Ishikawa (cell line): ENCODE data around the gene MAP3K10.

ENCODE experiments used
- CREB1 ChIP-seq: IDR thresholded peaks from 2 replicates; pipeline ENCODE4 v1.6.1; 2012; ENCODE audit warnings: low read depth
- FOXM1 ChIP-seq: IDR thresholded peaks from 2 replicates; pipeline ENCODE4 v1.6.1; 2012; ENCODE audit warnings: low read depth, borderline replicate concordance
- MAX ChIP-seq: IDR thresholded peaks from 2 replicates; pipeline ENCODE4 v1.6.1; 2012
- NFIC ChIP-seq: IDR thresholded peaks from 2 replicates; pipeline ENCODE4 v1.6.1; 2012
- TCF12 ChIP-seq: IDR thresholded peaks from 2 replicates; pipeline ENCODE4 v1.6.1; 2012; ENCODE audit warnings: low read depth
- TEAD4 ChIP-seq: IDR thresholded peaks from 2 replicates; pipeline ENCODE4 v1.6.1; 2012
- YY1 ChIP-seq: IDR thresholded peaks from 2 replicates; pipeline ENCODE4 v1.6.1; 2012; ENCODE audit warnings: low read depth
- TF ChIP-seq, protein P1 (sequence below): IDR thresholded peaks from 2 replicates; pipeline ENCODE4 v1.6.1; 2012; ENCODE audit warnings: low read depth, mild to moderate bottlenecking

- TF ChIP-seq TEAD4: no peak
- TF ChIP-seq CREB1: no peak
- no peak; the same call in 1 of the 2 replicates for TF ChIP-seq TCF12
- TF ChIP-seq, protein P1, sequence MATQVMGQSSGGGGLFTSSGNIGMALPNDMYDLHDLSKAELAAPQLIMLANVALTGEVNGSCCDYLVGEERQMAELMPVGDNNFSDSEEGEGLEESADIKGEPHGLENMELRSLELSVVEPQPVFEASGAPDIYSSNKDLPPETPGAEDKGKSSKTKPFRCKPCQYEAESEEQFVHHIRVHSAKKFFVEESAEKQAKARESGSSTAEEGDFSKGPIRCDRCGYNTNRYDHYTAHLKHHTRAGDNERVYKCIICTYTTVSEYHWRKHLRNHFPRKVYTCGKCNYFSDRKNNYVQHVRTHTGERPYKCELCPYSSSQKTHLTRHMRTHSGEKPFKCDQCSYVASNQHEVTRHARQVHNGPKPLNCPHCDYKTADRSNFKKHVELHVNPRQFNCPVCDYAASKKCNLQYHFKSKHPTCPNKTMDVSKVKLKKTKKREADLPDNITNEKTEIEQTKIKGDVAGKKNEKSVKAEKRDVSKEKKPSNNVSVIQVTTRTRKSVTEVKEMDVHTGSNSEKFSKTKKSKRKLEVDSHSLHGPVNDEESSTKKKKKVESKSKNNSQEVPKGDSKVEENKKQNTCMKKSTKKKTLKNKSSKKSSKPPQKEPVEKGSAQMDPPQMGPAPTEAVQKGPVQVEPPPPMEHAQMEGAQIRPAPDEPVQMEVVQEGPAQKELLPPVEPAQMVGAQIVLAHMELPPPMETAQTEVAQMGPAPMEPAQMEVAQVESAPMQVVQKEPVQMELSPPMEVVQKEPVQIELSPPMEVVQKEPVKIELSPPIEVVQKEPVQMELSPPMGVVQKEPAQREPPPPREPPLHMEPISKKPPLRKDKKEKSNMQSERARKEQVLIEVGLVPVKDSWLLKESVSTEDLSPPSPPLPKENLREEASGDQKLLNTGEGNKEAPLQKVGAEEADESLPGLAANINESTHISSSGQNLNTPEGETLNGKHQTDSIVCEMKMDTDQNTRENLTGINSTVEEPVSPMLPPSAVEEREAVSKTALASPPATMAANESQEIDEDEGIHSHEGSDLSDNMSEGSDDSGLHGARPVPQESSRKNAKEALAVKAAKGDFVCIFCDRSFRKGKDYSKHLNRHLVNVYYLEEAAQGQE: no peak
- TF ChIP-seq NFIC: no peak
- TF ChIP-seq MAX: peak; percentile 86; the same call in 1 of the 2 replicates
- no peak for TF ChIP-seq YY1
- no peak for TF ChIP-seq FOXM1
Measured at GRCh38 chr19:40217027-40217810, 26.0 kb downstream of the MAP3K10 start.
